Fibroblast of lung (primary cell): ENCODE measurements around the gene MPND.

Experiments
- EZH2 ChIP-seq: IDR thresholded peaks from 2 replicates; pipeline ENCODE4 v1.5.1; 2012; ENCODE audit warnings: low read length, control low read depth, mild to moderate bottlenecking; ENCODE audit errors: missing control alignments
- TF ChIP-seq, protein P1 (sequence below), 2 donors: IDR thresholded peaks in 1 of 2; conservative IDR thresholded peaks in 1 of 2; 1 replicate in 1 of 2; 2 replicates in 1 of 2; pipeline ENCODE4 v1.5.1; 2011 to 2012; ENCODE audit warnings: low read length in 2 of 2, control low read depth in 1 of 2, inconsistent platforms in 1 of 2, low read depth in 1 of 2, mild to moderate bottlenecking in 1 of 2

DNA sequence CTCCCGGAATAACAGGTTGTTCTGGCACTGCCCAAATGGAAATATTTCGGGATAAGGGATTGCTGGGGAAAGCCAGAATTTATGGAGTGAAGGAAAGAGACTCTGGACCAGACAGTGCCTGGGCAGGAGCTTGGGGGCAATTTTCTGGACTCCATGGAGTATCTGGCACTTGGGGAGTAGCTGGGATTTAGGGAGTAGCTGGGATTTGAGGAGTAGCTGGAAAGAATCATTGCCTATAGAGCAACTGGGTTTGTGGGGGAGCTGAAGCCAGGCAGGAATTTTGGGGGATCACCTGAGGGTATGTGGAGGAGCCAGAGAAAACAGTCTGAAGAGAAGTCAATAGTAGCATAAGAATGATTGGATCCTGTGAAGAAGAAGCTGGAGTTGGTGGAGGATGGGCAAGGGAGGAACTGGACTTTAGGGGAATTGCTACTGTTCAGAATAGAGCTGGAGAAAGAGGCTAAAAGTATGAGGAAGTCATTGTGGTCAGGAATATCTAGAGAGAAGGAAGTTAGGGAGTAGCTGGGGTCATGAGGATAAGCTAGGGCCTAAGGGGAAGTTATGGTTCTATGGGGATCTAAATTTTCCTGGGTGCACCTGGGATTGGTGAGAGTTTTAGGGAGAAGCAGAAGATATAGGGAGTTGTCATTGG is 24.2 kb upstream of the MPND start:
- TF ChIP-seq, protein P1, sequence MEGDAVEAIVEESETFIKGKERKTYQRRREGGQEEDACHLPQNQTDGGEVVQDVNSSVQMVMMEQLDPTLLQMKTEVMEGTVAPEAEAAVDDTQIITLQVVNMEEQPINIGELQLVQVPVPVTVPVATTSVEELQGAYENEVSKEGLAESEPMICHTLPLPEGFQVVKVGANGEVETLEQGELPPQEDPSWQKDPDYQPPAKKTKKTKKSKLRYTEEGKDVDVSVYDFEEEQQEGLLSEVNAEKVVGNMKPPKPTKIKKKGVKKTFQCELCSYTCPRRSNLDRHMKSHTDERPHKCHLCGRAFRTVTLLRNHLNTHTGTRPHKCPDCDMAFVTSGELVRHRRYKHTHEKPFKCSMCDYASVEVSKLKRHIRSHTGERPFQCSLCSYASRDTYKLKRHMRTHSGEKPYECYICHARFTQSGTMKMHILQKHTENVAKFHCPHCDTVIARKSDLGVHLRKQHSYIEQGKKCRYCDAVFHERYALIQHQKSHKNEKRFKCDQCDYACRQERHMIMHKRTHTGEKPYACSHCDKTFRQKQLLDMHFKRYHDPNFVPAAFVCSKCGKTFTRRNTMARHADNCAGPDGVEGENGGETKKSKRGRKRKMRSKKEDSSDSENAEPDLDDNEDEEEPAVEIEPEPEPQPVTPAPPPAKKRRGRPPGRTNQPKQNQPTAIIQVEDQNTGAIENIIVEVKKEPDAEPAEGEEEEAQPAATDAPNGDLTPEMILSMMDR (conservative IDR thresholded peaks at IDR 0.05 in 1 of 2, IDR thresholded peaks at IDR 0.05 in 1 of 2; ENCODE audit: low read depth in 1 of 2, low read length in 2 of 2): no peak
- TF ChIP-seq EZH2: no peak
